Activated gamma-delta T cell treated with anti-CD3 and anti-CD28 coated beads, Interleukin-2, amount 50 U/mL, for 16 hours (primary cell): ENCODE results near the gene ROR1.

Experiments
- DNase-seq: peaks from one replicate; pipeline ENCODE4 v3.0.0-alpha.2; 2020; ENCODE audit warnings: low read depth

The ROR1 gene

GRCh38 chr1:64025051-64025450 is 251.2 kb downstream of the ROR1 start:
- DNase-seq: no peak

GRCh38 chr1:64029037-64029436 is 255.2 kb downstream of the ROR1 start:
- no peak for DNase-seq

GRCh38 chr1:64030411-64030810 is 256.6 kb downstream of the ROR1 start:
- no peak for DNase-seq

- no peak for DNase-seq
Measured at GRCh38 chr1:64031236-64031635, 257.4 kb downstream of the ROR1 start.

- DNase-seq: no peak
Measured at GRCh38 chr1:64033667-64034220, 259.9 kb downstream of the ROR1 start.

GRCh38 chr1:64036549-64036948 is 262.7 kb downstream of the ROR1 start:
- no peak for DNase-seq

GRCh38 chr1:64038119-64038518 is 264.3 kb downstream of the ROR1 start:
- DNase-seq: no peak

- DNase-seq: no peak
Measured at GRCh38 chr1:64038965-64039364, 265.1 kb downstream of the ROR1 start.

GRCh38 chr1:64039390-64039926 is 265.6 kb downstream of the ROR1 start:
- no peak for DNase-seq

- DNase-seq: no peak
Measured at GRCh38 chr1:64041371-64042131, 267.7 kb downstream of the ROR1 start.

- DNase-seq: no peak
Measured at GRCh38 chr1:64042331-64043100, 268.7 kb downstream of the ROR1 start.

- no peak for DNase-seq
Measured at GRCh38 chr1:64043288-64043687, 269.5 kb downstream of the ROR1 start.

- DNase-seq: no peak
Measured at GRCh38 chr1:64043976-64044375, 270.2 kb downstream of the ROR1 start.

GRCh38 chr1:64046243-64046642 is 272.4 kb downstream of the ROR1 start:
- DNase-seq: no peak

- no peak for DNase-seq
Measured at GRCh38 chr1:64046891-64047290, 273.1 kb downstream of the ROR1 start.

GRCh38 chr1:64047549-64047996 is 273.8 kb downstream of the ROR1 start:
- DNase-seq: no peak

GRCh38 chr1:64049900-64050540 is 276.2 kb downstream of the ROR1 start:
- no peak for DNase-seq

- DNase-seq: no peak
Measured at GRCh38 chr1:64050601-64051000, 276.8 kb downstream of the ROR1 start.

GRCh38 chr1:64051796-64052195 is 278.0 kb downstream of the ROR1 start:
- DNase-seq: no peak

- DNase-seq: no peak
Measured at GRCh38 chr1:64052777-64053176, 279.0 kb downstream of the ROR1 start.

- DNase-seq: no peak
Measured at GRCh38 chr1:64055310-64055709, 281.5 kb downstream of the ROR1 start.

- DNase-seq: no peak
Measured at GRCh38 chr1:64059556-64059955, 285.7 kb downstream of the ROR1 start.
